OCI-LY1 (cell line): ENCODE data around the gene SLC26A11.

Experiments used
- H2AFZ ChIP-seq: fragments of 200-600 bp; sonication (generic), shearing (Covaris generic); 2 replicates; pipeline ENCODE4 v1.6.0; 2014; ENCODE audit warnings: antibody characterized with exemption, mild to moderate bottlenecking, low read length
- H3F3A ChIP-seq: fragments of 200-600 bp; sonication (generic), shearing (Covaris generic); 2 replicates; pipeline ENCODE4 v1.6.0; 2014; ENCODE audit warnings: mild to moderate bottlenecking, antibody characterized with exemption, low read length, moderate library complexity; ENCODE audit not compliant: insufficient read depth
- H3K27ac ChIP-seq: fragments of 200-600 bp; sonication (generic); 2 replicates; pipeline ENCODE4 v1.5.1; 2014; ENCODE audit warnings: low read length, mixed run types, mild to moderate bottlenecking, low read depth; ENCODE audit not compliant: poor library complexity, severe bottlenecking
- H3K27me3 ChIP-seq: fragments of 200-600 bp; sonication (generic); 2 replicates; pipeline ENCODE4 v1.6.0; 2014; ENCODE audit warnings: antibody characterized with exemption, mild to moderate bottlenecking, low read length, moderate library complexity; ENCODE audit not compliant: insufficient read depth
- H3K36me3 ChIP-seq: fragments of 200-600 bp; sonication (generic); 2 replicates; pipeline ENCODE4 v1.6.1; 2014; ENCODE audit warnings: mild to moderate bottlenecking, antibody characterized with exemption, low read length, moderate library complexity, mixed read lengths; ENCODE audit not compliant: insufficient read depth
- H3K4me1 ChIP-seq: fragments of 200-600 bp; sonication (generic); 2 replicates; pipeline ENCODE4 v1.5.1; 2014; ENCODE audit warnings: mild to moderate bottlenecking, low read length, moderate library complexity; ENCODE audit not compliant: insufficient read depth, severe bottlenecking
- H3K4me2 ChIP-seq: fragments of 200-600 bp; sonication (generic), shearing (Covaris generic); 2 replicates; pipeline ENCODE4 v1.6.1; 2014; ENCODE audit warnings: low read length
- H3K4me3 ChIP-seq: fragments of 200-600 bp; sonication (generic); 2 replicates; pipeline ENCODE4 v1.5.1; 2014; ENCODE audit warnings: low read length, low read depth, mild to moderate bottlenecking, mixed read lengths; ENCODE audit not compliant: poor library complexity, severe bottlenecking
- H3K79me2 ChIP-seq: fragments of 200-600 bp; shearing (Covaris generic); 2 replicates; pipeline ENCODE4 v1.6.1; 2016; ENCODE audit warnings: mixed run types, low read length, mixed read lengths; ENCODE audit not compliant: insufficient read depth
- H3K9ac ChIP-seq: fragments of 200-600 bp; sonication (generic), shearing (Covaris generic); 2 replicates; pipeline ENCODE4 v1.6.1; 2014; ENCODE audit warnings: mild to moderate bottlenecking, low read length, mixed read lengths
- H3K9me2 ChIP-seq: fragments of 200-600 bp; sonication (generic), shearing (Covaris generic); 2 replicates; pipeline ENCODE4 v1.6.1; 2014; ENCODE audit warnings: low read depth, mild to moderate bottlenecking, low read length, mixed read lengths
- H3K9me3 ChIP-seq: fragments of 200-600 bp; shearing (Covaris generic); 2 replicates; pipeline ENCODE4 v1.6.1; 2014; ENCODE audit warnings: low read length, mixed read lengths
- H4K20me1 ChIP-seq: fragments of 200-600 bp; sonication (generic), shearing (Covaris generic); 2 replicates; pipeline ENCODE4 v1.6.0; 2016; ENCODE audit warnings: mild to moderate bottlenecking, low read length; ENCODE audit not compliant: insufficient read depth
- EZH2 ChIP-seq: fragments of 200-600 bp; sonication (generic), shearing (Covaris generic); IDR thresholded peaks from 2 replicates; pipeline ENCODE4 v1.8.0; 2017; ENCODE audit warnings: borderline replicate concordance, mixed run types, mild to moderate bottlenecking, antibody characterized with exemption, low read length, moderate library complexity, mixed read lengths
- TF ChIP-seq, protein P1 (sequence below): fragments of 200-600 bp; sonication (generic), shearing (Covaris generic); IDR thresholded peaks from 2 replicates; pipeline ENCODE4 v1.5.1; 2017; ENCODE audit warnings: mild to moderate bottlenecking, antibody characterized with exemption, low read length, moderate library complexity, mixed read lengths

The SLC26A11 gene

DNA sequence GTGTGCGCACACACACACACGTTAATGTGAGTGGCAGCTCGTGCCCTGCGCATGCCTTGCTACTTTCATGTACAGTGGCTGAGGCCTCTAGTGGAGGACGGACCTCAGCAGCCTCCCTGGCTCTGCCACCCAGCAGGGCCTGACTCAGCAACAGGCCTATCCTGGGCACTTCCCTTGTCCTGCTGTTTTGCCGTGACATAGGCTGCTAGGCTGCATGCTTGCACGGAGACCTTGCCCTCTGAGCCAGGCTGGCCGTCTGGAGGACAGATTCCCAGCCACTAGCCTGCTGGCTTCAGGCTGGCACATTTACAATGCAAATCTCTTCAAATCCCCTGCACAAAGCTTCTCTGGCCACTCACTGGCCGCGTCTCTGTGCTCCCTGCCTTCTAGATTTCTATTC lies 49.9 kb downstream of the SLC26A11 start:
- H3K4me1 ChIP-seq = no peaks in the 10 kb centered on the region
- H3K27ac ChIP-seq = no peak overlapping the region
- H3K4me2 ChIP-seq = no peak overlapping the region
- no peaks in the 10 kb centered on the region for H3K27me3 ChIP-seq
- H4K20me1 ChIP-seq = no peaks in the 10 kb centered on the region
- no peak overlapping the region for H3K9ac ChIP-seq
- H3K36me3 ChIP-seq = 0 out of 2 replicates have a peak, but pooled peaks cover 11% of the 10 kb centered on the region
- no peaks in the 10 kb centered on the region for H3K79me2 ChIP-seq
- no peaks in the 10 kb centered on the region for H3F3A ChIP-seq
- H3K4me3 ChIP-seq = no peak overlapping the region
- no peak for TF ChIP-seq EZH2
- TF ChIP-seq, protein P1, sequence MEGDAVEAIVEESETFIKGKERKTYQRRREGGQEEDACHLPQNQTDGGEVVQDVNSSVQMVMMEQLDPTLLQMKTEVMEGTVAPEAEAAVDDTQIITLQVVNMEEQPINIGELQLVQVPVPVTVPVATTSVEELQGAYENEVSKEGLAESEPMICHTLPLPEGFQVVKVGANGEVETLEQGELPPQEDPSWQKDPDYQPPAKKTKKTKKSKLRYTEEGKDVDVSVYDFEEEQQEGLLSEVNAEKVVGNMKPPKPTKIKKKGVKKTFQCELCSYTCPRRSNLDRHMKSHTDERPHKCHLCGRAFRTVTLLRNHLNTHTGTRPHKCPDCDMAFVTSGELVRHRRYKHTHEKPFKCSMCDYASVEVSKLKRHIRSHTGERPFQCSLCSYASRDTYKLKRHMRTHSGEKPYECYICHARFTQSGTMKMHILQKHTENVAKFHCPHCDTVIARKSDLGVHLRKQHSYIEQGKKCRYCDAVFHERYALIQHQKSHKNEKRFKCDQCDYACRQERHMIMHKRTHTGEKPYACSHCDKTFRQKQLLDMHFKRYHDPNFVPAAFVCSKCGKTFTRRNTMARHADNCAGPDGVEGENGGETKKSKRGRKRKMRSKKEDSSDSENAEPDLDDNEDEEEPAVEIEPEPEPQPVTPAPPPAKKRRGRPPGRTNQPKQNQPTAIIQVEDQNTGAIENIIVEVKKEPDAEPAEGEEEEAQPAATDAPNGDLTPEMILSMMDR = no peak
- no peak overlapping the region for H2AFZ ChIP-seq
- H3K9me3 ChIP-seq = no peaks in the 10 kb centered on the region
- H3K9me2 ChIP-seq = no peaks in the 10 kb centered on the region

DNA sequence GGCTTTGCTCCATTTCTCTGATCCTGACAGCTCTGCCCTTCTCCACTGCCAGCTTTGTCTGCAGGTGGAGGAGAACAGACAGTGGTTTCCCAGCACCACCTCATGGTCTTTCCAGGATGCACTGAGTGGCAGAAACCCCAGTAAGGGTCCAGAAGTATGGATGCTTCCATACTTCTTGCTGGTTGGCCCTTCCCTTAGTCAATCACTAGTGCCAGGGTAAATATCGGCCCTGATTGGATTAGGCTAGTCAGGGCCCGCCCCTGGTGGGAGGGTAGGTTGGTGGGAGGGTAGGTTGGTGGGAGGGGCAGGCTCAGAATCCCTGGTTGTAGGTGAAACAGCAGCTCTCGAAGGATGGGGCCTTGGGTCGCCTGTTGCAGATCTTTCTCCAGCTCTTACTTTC lies 50.6 kb downstream of the SLC26A11 start:
- no peaks in the 10 kb centered on the region for H4K20me1 ChIP-seq
- H3K9me2 ChIP-seq = no peaks in the 10 kb centered on the region
- H3K27me3 ChIP-seq = no peaks in the 10 kb centered on the region
- H3K4me1 ChIP-seq = no peaks in the 10 kb centered on the region
- no peak overlapping the region for H3K27ac ChIP-seq
- no peak overlapping the region for H2AFZ ChIP-seq
- H3K79me2 ChIP-seq = no peaks in the 10 kb centered on the region
- TF ChIP-seq EZH2 = no peak
- TF ChIP-seq, protein P1 = no peak
- no peaks in the 10 kb centered on the region for H3F3A ChIP-seq
- H3K9ac ChIP-seq = no peak overlapping the region
- H3K9me3 ChIP-seq = no peaks in the 10 kb centered on the region
- H3K4me3 ChIP-seq = no peak overlapping the region
- H3K36me3 ChIP-seq = 0 out of 2 replicates have a peak, but pooled peaks cover 11% of the 10 kb centered on the region
- H3K4me2 ChIP-seq = no peak overlapping the region

DNA sequence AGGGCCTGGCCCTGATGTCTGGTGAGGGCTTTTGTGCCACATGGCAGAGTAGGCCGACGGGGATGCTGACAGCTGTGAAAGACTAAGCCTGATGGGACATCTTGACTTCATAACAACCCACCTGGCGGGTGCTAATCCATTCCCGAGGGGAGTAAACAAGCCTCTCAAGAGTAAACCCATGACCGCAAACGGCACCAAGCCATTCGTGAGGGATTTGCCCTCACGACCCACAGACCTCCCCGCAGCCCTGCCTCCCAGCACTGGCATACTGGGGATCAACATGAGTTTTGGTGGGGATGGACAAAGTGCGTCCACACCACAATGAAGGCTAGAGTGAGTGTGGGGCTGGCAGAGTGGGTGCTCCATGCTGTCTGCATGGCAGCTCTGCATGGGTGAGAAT lies 52.1 kb downstream of the SLC26A11 start:
- no peaks in the 10 kb centered on the region for H4K20me1 ChIP-seq
- TF ChIP-seq, protein P1 = no peak
- no peak for TF ChIP-seq EZH2
- H3K9me2 ChIP-seq = no peaks in the 10 kb centered on the region
- no peak overlapping the region for H3K4me2 ChIP-seq
- no peak overlapping the region for H3K4me3 ChIP-seq
- no peaks in the 10 kb centered on the region for H3F3A ChIP-seq
- H3K27ac ChIP-seq = no peak overlapping the region
- no peak overlapping the region for H3K9ac ChIP-seq
- H3K27me3 ChIP-seq = no peaks in the 10 kb centered on the region
- H3K4me1 ChIP-seq = no peaks in the 10 kb centered on the region
- H3K9me3 ChIP-seq = no peaks in the 10 kb centered on the region
- 0 out of 2 replicates have a peak, but pooled peaks cover 11% of the 10 kb centered on the region for H3K36me3 ChIP-seq
- H3K79me2 ChIP-seq = no peaks in the 10 kb centered on the region
- H2AFZ ChIP-seq = no peak overlapping the region
